ENCODE data around the gene HESX1. TPM values are rescaled to one million over a fixed set of nuclear protein-coding genes. Genes with fewer than 3 reads are reported as not detected.

The HESX1 gene
- total RNA-seq, 1 experiment from 2014 or later = 3.9 TPM

GRCh38 chr3:57226176-57226575 lies 26.4 kb upstream of the HESX1 start:
- H3F3A ChIP-seq (ENCODE audit: low read length, unreplicated experiment) = no peaks in the 10 kb centered on the region
- no peak for ATAC-seq

GRCh38 chr3:57224856-57225255 lies 25.1 kb upstream of the HESX1 start:
- DNase-seq (peak; percentile 17), ATAC-seq (no peak)
- H3K4me1 ChIP-seq (ENCODE audit: insufficient read depth, low read length) = peaks cover 22% of the 10 kb centered on the region
- no peaks in the 10 kb centered on the region for H3K9me3 ChIP-seq (ENCODE audit: low read length)
- H3K27me3 ChIP-seq (ENCODE audit: low read length) = no peaks in the 10 kb centered on the region
- no peak overlapping the region for H3K27ac ChIP-seq (ENCODE audit: low read length)
- H2AFZ ChIP-seq (ENCODE audit: low read length) = peak overlapping the region; percentile 33; the same call in 1 of the 2 replicates
- no peak overlapping the region for H3K4me3 ChIP-seq (ENCODE audit: low read length)
- intact Hi-C loops (cut with micrococcal nuclease) = loop anchor here (5.0 kb wide), 2 partner anchors 207 to 357 kb away; no protein-coding TSS in a partner anchor
- peaks cover 10% of the 10 kb centered on the region; the same call in 1 of the 2 replicates for H4K20me1 ChIP-seq (ENCODE audit: low read length)
- peaks cover 17% of the 10 kb centered on the region for H3K79me2 ChIP-seq (ENCODE audit: low read length)
- H3K4me2 ChIP-seq (ENCODE audit: low read length) = peak overlapping the region; percentile 14; the same call in 1 of the 2 replicates
- H3K9me2 ChIP-seq (replicated peaks; ENCODE audit: low read length) = no peaks in the 10 kb centered on the region
- TF ChIP-seq EZH2phosphoT487 (IDR thresholded peaks at IDR 0.05; ENCODE audit: borderline replicate concordance, low read length) (no peak), EZH2 (IDR thresholded peaks at IDR 0.05; ENCODE audit: low read length, unreplicated experiment) (no peak), CTCF (conservative IDR thresholded peaks at IDR 0.05; ENCODE audit: low read depth, low read length) (no peak)
- no TSS peak for BruUV-seq (replicated peaks)
- no peaks in the 10 kb centered on the region for H3K36me3 ChIP-seq (ENCODE audit: low read depth, low read length)
- H3F3A ChIP-seq (ENCODE audit: low read length, unreplicated experiment) = no peaks in the 10 kb centered on the region
- ChIA-PET POLR2A (ENCODE audit: unreplicated experiment) (no interaction called here), CTCF (interaction anchor here (0.6 kb wide), 1 partner anchor 164 kb away, joined by 4 read pairs; the partner anchor contains the start of gene SPATA12)
- H3K9ac ChIP-seq (ENCODE audit: low read length) = no peak overlapping the region

More at GRCh38 chr3:57226176-57226575, 26.4 kb upstream of the HESX1 start:
- H3K36me3 ChIP-seq (ENCODE audit: low read depth, low read length) = no peaks in the 10 kb centered on the region
- no peak overlapping the region for H3K9ac ChIP-seq (ENCODE audit: low read length)
- H3K79me2 ChIP-seq (ENCODE audit: low read length) = peaks cover 29% of the 10 kb centered on the region
- CTCF ChIA-PET = no interaction called here
- TF ChIP-seq CTCF (conservative IDR thresholded peaks at IDR 0.05; ENCODE audit: low read depth, low read length) = no peak
- no peak for TF ChIP-seq EZH2 (IDR thresholded peaks at IDR 0.05; ENCODE audit: low read length, unreplicated experiment)
- DNase-seq = no peak
- H3K4me1 ChIP-seq (ENCODE audit: insufficient read depth, low read length) = peaks cover 30% of the 10 kb centered on the region
- H3K27ac ChIP-seq (ENCODE audit: low read length) = no peak overlapping the region
- peaks cover 18% of the 10 kb centered on the region; the same call in 1 of the 2 replicates for H4K20me1 ChIP-seq (ENCODE audit: low read length)
- H3K9me3 ChIP-seq (ENCODE audit: low read length) = no peaks in the 10 kb centered on the region
- H3K9me2 ChIP-seq (replicated peaks; ENCODE audit: low read length) = no peaks in the 10 kb centered on the region
- no peak overlapping the region for H3K4me2 ChIP-seq (ENCODE audit: low read length)
- intact Hi-C loops (cut with micrococcal nuclease) = loop anchor here (5.0 kb wide), 2 partner anchors 206 to 356 kb away; no protein-coding TSS in a partner anchor
- no peaks in the 10 kb centered on the region for H3K27me3 ChIP-seq (ENCODE audit: low read length)
- no peak overlapping the region for H2AFZ ChIP-seq (ENCODE audit: low read length)
- H3K4me3 ChIP-seq (ENCODE audit: low read length) = no peak overlapping the region
- POLR2A ChIA-PET (ENCODE audit: unreplicated experiment) = interaction anchor here (0.5 kb wide), 1 partner anchor 1897 kb away, joined by 3 read pairs; no protein-coding TSS in a partner anchor
- no TSS peak for BruUV-seq (replicated peaks)

- ATAC-seq = peak; percentile 82
- Histone ChIP-seq H2AFZ (ENCODE audit: low read length) (no peak overlapping the region), H3K27ac (ENCODE audit: low read length) (no peak overlapping the region), H3K4me1 (ENCODE audit: insufficient read depth, low read length) (peaks cover 10% of the 10 kb centered on the region), H3K4me2 (ENCODE audit: low read length) (no peak overlapping the region), H3K9me3 (ENCODE audit: low read length) (no peaks in the 10 kb centered on the region), H4K20me1 (ENCODE audit: low read length) (no peaks in the 10 kb centered on the region), H3K9ac (ENCODE audit: low read length) (no peak overlapping the region), H3K36me3 (ENCODE audit: low read depth, low read length) (no peaks in the 10 kb centered on the region), H3K9me2 (replicated peaks; ENCODE audit: low read length) (no peaks in the 10 kb centered on the region), H3F3A (ENCODE audit: low read length, unreplicated experiment) (no peaks in the 10 kb centered on the region), H3K4me3 (ENCODE audit: low read length) (no peak overlapping the region), H3K27me3 (ENCODE audit: low read length) (no peaks in the 10 kb centered on the region), H3K79me2 (ENCODE audit: low read length) (no peaks in the 10 kb centered on the region)
- BruUV-seq (replicated peaks) = no TSS peak
- peak; percentile 62 for DNase-seq
- intact Hi-C loops (cut with micrococcal nuclease) = loop anchor here (1.0 to 2.0 kb wide), 4 partner anchors 43 to 227 kb away; no protein-coding TSS in a partner anchor
- POLR2A ChIA-PET (ENCODE audit: unreplicated experiment) = no interaction called here
- TF ChIP-seq EZH2phosphoT487 (IDR thresholded peaks at IDR 0.05; ENCODE audit: borderline replicate concordance, low read length) = no peak
- TF ChIP-seq CTCF (conservative IDR thresholded peaks at IDR 0.05; ENCODE audit: low read depth, low read length) = peak; percentile 72
- CTCF ChIA-PET = interaction anchor here (0.7 to 1.0 kb wide), 3 partner anchors 28 to 51 kb away, joined by 3 read pairs; no protein-coding TSS in a partner anchor
These were observed 22.1 kb upstream of the HESX1 start for GRCh38 chr3:57221883-57222282.
